Measurements from ENCODE around the gene SLC35F1. TPM values are rescaled to one million over a fixed set of nuclear protein-coding genes. Genes with fewer than 3 reads are reported as not detected.

The SLC35F1 gene
- total RNA-seq, 1 donor from 2014 or later = 0.30 TPM

DNA sequence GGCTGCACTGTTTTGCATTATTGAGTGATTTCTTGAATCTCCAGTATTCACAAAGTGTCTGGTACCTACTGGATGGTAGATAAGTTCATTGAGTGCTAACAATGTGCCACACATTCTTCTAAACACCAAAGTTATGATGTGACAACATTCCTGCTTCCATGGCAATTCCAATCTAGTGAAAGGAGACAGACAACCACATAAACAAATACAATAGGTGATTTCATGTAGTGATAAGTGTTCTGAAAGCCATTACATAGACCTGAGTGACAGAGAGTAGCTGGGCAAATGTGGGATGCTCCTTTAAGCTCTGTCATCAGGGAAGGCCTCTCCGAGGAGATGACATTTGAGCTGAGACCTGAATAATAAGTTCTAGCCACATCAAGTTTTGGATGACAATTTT lies 295.5 kb downstream of the SLC35F1 start:
- Histone ChIP-seq H3K36me3 (no peaks in the 10 kb centered on the region), H3K27ac (no peak overlapping the region), H3K4me3 (no peak overlapping the region), H3K27me3 (ENCODE audit: low read depth) (no peaks in the 10 kb centered on the region), H3K4me1 (no peaks in the 10 kb centered on the region), H3K9me3 (no peaks in the 10 kb centered on the region)
- DNase-seq = no peak
- TF ChIP-seq, protein P1, sequence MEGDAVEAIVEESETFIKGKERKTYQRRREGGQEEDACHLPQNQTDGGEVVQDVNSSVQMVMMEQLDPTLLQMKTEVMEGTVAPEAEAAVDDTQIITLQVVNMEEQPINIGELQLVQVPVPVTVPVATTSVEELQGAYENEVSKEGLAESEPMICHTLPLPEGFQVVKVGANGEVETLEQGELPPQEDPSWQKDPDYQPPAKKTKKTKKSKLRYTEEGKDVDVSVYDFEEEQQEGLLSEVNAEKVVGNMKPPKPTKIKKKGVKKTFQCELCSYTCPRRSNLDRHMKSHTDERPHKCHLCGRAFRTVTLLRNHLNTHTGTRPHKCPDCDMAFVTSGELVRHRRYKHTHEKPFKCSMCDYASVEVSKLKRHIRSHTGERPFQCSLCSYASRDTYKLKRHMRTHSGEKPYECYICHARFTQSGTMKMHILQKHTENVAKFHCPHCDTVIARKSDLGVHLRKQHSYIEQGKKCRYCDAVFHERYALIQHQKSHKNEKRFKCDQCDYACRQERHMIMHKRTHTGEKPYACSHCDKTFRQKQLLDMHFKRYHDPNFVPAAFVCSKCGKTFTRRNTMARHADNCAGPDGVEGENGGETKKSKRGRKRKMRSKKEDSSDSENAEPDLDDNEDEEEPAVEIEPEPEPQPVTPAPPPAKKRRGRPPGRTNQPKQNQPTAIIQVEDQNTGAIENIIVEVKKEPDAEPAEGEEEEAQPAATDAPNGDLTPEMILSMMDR (IDR thresholded peaks at IDR 0.05) = no peak
- intact Hi-C loops (cut with DNase I) = no loop called here
- no peak for ATAC-seq

DNA sequence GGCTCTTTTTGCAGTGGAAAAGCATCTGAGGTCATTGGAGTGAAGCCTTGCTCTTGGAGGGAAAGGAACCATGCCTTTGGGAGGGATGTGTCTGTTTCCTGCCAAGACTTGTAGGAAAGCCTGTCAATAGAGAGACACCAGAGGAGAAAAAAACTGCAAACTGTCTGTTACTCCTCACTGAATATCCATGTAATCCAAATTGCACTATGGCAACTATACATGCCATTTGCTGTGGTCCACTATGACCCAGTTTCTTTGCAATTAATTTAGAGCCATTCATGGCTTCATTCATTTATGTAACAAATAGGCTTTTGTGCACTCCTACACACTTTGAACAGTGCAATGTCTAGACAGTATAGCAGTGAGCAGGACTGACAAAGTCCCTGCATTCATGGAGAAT lies 296.5 kb downstream of the SLC35F1 start:
- DNase-seq (no peak), ATAC-seq (no peak)
- Histone ChIP-seq H3K4me1 (no peaks in the 10 kb centered on the region), H3K9me3 (no peaks in the 10 kb centered on the region), H3K27me3 (ENCODE audit: low read depth) (no peaks in the 10 kb centered on the region), H3K36me3 (no peaks in the 10 kb centered on the region), H3K4me3 (no peak overlapping the region), H3K27ac (no peak overlapping the region)
- intact Hi-C loops (cut with DNase I) = no loop called here
- TF ChIP-seq, protein P1 (IDR thresholded peaks at IDR 0.05) = no peak

DNA sequence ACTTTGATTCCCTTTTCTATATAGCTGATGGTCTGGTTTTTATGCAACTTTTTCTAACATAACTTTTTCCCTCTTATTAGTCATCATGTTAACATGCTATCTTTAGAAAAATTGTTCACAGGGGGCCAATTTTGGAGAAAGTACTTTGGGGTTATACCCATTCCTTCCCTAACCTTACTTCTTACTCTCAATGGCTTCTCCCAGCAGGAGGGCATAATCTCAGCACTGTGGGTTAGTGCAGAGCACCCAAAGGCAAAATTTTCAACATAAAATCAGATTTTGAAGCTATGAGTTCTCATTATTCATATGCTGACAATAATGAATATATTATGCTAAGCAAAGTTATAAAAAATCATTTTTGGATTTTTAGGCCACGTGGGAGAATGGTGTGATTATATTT lies 299.2 kb downstream of the SLC35F1 start:
- DNase-seq (no peak), ATAC-seq (no peak)
- TF ChIP-seq, protein P1 (IDR thresholded peaks at IDR 0.05) = no peak
- H3K9me3 ChIP-seq = no peaks in the 10 kb centered on the region
- H3K4me3 ChIP-seq = no peak overlapping the region
- intact Hi-C loops (cut with DNase I) = no loop called here
- H3K4me1 ChIP-seq = no peaks in the 10 kb centered on the region
- H3K36me3 ChIP-seq = no peaks in the 10 kb centered on the region
- H3K27me3 ChIP-seq (ENCODE audit: low read depth) = no peaks in the 10 kb centered on the region
- no peak overlapping the region for H3K27ac ChIP-seq

DNA sequence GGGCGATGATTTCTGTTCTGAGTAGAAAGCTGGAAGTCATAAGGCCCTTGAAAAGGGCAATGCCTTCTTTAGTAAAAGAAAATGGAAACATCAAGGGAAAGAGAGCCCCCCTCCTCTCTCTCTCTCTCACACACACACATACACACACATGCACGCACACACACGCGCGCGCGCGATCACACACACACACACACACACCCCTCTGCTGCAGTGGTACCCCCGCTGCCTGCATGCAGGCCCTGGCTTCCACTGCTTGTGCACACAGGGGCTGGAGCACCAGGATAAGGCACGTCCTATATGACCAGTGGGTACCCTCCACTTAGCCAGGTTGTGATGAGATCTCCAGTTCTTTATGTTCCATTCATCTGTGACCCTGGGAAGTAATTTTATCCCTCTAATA lies 300.9 kb downstream of the SLC35F1 start:
- ATAC-seq (no peak), DNase-seq (no peak)
- Histone ChIP-seq H3K27me3 (ENCODE audit: low read depth) (no peaks in the 10 kb centered on the region), H3K27ac (no peak overlapping the region), H3K36me3 (no peaks in the 10 kb centered on the region), H3K9me3 (no peaks in the 10 kb centered on the region), H3K4me3 (no peak overlapping the region), H3K4me1 (no peaks in the 10 kb centered on the region)
- intact Hi-C loops (cut with DNase I) = no loop called here
- TF ChIP-seq, protein P1 (IDR thresholded peaks at IDR 0.05) = no peak

DNA sequence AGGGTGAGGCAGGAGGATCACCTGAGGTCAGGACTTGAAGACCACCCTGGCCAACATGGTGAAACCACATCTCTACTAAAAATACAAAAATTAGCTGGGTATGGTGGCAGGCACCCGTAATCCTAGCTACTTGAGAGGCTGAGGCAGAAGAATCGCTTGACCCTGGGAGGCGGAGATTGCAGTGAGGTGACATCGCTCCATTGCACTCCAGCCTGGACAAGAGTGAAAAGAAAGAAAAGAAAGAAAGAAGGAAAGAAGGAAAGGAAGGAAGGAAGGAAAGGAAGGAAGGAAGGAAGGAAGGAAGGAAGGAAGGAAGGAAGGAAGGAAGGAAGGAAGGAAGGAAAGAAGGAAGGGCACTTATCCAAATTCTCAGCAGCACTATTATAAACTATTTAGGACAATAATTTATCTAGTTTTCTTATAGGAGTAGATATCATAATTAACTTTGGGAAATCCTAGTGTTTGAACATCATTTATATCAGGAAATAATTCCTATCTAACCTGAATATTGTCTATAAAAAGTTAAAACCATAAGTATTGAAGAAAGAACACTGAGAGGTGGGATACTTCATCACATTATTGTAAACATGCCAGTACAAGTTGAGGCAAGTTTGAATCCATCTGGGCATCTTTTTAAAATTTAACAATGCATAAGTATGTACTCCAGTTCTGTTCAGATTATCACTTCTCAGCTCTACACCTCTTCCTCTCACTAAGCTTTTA lies 305.5 kb downstream of the SLC35F1 start:
- Histone ChIP-seq H3K4me1 (no peaks in the 10 kb centered on the region), H3K4me3 (no peak overlapping the region), H3K9me3 (no peaks in the 10 kb centered on the region), H3K36me3 (no peaks in the 10 kb centered on the region), H3K27me3 (ENCODE audit: low read depth) (no peaks in the 10 kb centered on the region), H3K27ac (no peak overlapping the region)
- intact Hi-C loops (cut with DNase I) = no loop called here
- TF ChIP-seq, protein P1 (IDR thresholded peaks at IDR 0.05) = no peak
- ATAC-seq = no peak
- no peak for DNase-seq

Data from lower lobe of right lung (tissue), 2 donors.